IPS-11a (cell line): ENCODE results near the gene TTBK1.
A peak's percentile ranks its signal among the peaks of the same experiment; 100 is the strongest.

ENCODE experiments used
- H3K4me3 ChIP-seq: one replicate; pipeline ENCODE4 v1.5.1; 2013; ENCODE audit warnings: low read depth, low read length, control low read depth

The TTBK1 gene

DNA sequence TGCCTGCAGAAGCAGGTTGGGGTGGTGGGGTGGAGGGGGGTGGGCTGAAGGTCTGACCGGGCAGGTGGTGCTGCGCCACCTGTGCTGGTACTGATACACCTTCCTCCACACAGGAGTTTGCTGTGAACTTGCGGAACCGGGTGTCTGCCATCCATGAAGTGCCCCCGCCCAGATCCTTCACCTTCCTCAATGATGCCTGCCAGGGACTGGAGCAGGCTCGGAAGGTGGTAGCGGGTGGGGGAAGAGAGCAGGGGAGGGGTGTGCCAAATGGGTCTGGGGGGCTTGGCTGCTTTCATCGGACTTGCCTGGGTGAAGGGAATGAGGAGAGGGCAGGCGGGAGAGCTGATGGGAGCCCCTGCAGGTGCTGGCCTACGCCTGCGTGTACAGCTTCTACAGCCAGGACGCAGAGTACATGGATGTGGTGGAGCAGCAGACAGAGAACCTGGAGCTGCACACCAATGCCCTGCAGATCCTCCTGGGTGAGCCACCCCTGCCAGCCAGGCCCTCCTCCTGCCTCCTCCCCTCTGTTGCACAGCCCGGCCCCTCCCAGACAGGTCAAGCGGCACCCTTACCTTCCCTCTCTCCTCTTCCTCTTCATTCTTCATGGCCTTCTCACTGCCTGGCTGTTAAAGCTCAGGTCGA lies 20.7 kb upstream of the TTBK1 start:
- no peak overlapping the region for H3K4me3 ChIP-seq

- H3K4me3 ChIP-seq = no peak overlapping the region
Observed at GRCh38 chr6:43223175-43223574, 20.1 kb upstream of the TTBK1 start.

GRCh38 chr6:43226192-43226851 lies 17.0 kb upstream of the TTBK1 start:
- H3K4me3 ChIP-seq = no peak overlapping the region

DNA sequence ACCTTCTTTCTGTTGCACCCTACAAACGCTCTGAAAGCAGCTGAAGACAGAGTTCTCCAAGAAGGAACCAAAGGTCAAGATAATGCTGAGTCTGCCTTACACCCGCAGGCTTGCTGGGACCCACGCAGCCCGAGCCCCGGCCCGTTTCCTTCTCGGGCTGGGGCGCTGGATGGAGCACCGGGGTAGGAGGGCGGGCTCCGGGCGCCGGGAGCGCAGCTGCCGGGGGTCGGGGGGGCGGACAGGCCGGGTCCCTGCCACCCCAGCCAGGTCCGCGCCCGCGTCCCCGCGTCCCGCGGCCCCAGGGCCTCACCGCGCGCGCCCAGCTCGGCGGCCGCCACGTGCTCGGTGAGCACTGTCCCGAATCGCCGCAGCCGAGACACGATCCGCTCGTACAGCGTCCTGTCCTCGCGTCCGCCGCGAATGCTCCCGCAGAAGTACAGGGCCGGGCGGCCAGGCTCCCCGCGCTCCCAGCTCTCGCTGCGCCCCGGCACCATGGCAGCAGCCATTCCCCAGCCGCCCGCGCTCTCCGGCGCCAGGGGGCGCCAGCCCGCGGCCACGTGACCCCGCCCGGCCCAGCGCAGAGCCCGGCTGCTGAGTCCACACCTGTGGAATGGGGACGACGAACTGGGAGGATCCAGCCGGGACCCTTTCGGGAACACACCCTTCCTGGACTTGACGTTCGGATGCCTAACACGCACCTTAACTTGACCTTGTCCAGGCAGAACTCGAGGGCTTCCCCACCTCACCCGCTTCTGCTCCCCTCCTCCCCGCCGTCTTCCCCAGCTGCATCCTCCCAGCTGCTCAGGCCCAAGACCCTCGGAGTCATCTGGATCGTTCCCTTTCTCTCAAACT lies 14.1 kb upstream of the TTBK1 start, which contains the start of gene DNPH1:
DNPH1 (minus strand) TSS at position 531 of the 852 bp plus-strand sequence; CDS start at position 506, 25 bp downstream.
- H3K4me3 ChIP-seq = peak within 1 kb of the TSS; percentile 63

GRCh38 chr6:43229803-43230620 lies 13.3 kb upstream of the TTBK1 start:
- H3K4me3 ChIP-seq = no peak overlapping the region

DNA sequence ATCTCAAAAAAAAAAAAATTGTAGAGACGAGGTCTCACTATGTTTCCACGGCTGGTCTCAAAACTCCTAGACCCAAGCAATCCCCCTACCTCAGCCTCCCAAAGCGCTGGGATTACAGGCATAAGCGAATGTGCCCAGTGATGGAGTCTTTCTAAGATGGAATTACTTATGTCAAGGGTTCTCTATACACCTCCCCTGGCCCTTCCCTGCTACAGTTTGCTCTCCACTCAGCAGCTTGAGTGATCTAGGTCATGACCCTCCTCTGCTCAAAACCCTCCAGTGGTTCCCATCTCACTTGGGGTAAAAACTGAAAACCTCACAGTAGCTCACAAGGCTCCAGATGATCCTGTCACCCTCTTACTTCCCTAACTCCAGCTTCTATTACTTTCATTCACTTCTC lies 12.2 kb upstream of the TTBK1 start:
- no peak overlapping the region for H3K4me3 ChIP-seq

- H3K4me3 ChIP-seq = no peak overlapping the region
Observed at GRCh38 chr6:43231735-43232450, 11.4 kb upstream of the TTBK1 start.

DNA sequence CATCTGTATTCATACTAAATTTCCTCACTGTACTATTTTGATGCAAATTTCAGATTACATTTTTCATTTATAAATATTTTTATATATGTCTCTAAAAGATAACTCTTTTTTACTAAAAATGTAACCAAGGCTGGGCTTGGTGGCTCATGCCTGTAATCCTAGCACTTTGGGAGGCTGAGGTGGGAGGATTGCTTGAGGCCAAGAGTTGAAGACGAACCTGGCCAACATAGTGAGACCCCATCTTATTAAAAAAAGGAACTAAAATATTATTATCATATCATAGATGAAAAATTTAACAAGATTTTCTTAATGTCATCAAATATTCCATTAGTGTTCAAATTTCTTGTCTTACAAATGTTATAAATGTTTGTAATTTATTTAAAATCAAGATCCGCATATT lies 7.4 kb upstream of the TTBK1 start:
- no peak overlapping the region for H3K4me3 ChIP-seq

- H3K4me3 ChIP-seq = no peak overlapping the region
Observed at GRCh38 chr6:43239054-43239453, 4.2 kb upstream of the TTBK1 start.

DNA sequence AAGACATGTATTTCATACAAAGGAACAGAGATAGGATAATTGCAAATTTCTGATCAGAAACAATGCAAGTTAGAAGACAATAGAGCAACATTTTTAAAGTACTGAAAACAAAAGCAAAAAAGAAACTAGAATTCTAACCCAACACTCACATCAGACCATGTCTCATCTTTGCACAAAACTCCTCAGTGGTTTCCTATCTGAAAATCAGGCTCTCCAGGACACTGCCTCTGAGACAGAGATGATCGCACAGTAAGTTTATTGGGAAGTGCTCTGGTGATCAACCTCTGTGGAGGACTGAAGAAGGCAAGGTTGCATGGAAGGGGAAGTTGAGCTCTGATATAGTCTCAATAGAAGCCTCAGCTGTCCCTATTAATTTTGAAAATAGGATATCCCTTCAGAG lies 2.3 kb upstream of the TTBK1 start:
- H3K4me3 ChIP-seq = no peak overlapping the region

- no peak overlapping the region for H3K4me3 ChIP-seq
Observed at GRCh38 chr6:43241446-43241845, 1.8 kb upstream of the TTBK1 start.

- H3K4me3 ChIP-seq = no peak overlapping the region
Observed at GRCh38 chr6:43243664-43244321, 512 bp downstream of the TTBK1 start.

DNA sequence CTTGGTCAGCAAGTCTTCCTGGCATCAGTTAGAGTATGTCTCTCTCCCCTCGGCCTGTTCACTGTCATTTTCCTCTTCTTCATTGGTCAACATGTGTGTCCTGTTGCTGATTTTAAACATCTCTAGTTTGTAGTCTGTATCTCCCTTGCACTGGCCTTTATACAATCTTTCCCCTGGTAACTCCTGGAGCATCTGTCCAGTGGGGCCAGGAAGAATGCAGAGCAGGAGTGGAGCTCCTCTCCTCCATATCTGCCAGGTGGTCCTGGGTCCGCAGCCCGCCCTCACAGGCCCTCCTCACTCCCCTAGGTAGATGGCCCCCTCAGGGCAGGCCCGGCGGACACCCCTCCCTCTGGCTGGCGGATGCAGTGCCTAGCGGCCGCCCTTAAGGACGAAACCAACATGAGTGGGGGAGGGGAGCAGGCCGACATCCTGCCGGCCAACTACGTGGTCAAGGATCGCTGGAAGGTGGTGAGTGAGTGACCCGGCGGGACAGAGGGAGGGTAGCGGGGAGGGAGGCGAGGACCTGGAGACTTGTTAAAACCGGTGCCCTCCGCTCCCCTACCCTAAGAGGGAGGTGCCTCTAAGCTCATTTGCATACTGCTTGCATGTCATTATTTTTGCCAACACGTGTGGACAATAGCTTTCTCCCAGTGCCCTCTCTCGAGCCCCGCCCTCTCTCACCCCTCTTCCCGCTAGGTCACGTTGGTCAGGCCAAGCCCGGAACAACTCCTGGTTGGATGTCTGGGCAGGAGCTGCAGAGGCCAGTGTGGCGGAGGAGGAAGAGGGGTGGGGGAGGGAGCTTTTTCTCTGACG lies 3.2 kb downstream of the TTBK1 start:
- peak overlapping the region; percentile 87 for H3K4me3 ChIP-seq

GRCh38 chr6:43247114-43247999 lies 4.1 kb downstream of the TTBK1 start:
- peak overlapping the region; percentile 87 for H3K4me3 ChIP-seq

DNA sequence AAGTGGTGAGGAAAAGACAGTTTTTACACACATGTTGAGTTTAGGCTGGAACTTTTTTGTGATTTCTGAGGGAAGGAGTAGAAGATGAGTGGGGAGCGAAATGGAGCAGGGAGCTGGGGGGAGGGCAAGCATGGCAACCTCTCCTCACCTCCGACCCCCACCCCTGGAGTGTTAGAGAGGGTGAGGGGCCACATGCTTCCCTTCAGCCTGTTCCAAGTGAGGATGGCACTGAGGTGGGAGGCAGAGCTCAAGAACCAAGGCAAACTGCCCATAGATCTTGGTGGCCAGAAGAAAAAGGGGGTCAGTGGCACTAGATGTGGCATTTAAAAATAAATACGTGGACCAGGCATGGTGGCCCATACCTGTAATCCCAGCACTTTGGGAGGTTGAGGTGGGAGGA lies 4.8 kb downstream of the TTBK1 start:
- peak overlapping the region; percentile 13 for H3K4me3 ChIP-seq

DNA sequence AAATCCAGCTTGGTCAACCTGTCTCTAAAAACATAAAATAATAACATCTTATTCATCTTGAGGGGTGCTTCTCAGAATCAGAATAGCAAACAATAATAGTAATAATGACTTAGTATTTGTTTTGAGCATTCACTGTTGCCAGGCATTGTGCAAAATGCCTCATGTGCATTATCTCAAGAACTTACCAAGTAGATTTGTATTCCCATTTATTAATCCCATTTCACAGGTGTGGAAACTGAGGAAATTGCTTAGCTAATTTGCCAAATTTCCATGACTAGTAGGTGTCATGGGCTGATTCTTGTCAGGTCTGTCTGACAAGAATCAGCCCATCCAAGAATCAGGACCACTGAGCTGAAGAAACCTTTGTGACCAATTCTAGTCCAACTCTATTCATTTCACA lies 5.5 kb downstream of the TTBK1 start:
- no peak overlapping the region for H3K4me3 ChIP-seq

DNA sequence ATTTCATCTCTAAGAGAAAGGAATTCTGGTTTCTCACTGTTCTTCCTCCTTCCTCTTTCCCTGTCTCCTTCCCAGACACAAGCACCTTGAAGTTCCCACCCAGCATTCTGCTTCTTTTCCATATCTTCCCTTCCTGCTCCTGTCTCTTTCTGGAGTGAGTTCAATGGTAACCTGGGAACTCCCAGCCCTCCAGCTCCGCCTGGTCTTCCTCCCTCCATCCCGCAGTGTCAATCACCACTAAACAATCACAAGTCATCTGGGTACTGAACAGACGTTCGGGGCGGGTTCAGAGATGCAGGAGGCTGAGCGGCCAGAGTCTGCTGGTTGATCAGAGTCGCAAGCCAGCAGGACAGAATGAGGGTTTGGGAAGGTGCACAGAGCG lies 7.7 kb downstream of the TTBK1 start:
- H3K4me3 ChIP-seq = no peak overlapping the region

DNA sequence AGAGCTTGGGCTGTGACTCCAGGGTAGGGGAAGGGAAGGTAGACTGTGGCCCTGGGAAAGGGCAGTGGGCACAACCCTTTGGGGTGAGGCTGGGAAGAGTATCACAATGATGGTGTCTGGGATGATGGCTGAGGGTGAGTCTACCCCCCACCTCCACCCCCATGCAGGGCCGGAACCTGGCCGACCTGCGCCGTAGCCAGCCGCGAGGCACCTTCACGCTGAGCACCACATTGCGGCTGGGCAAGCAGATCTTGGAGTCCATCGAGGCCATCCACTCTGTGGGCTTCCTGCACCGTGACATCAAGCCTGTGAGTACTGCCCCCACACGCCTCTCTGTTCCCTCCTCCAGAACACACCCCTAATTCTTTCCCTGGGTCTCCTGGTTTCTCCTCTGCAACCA lies 10.1 kb downstream of the TTBK1 start:
- no peak overlapping the region for H3K4me3 ChIP-seq
